GM12878 (cell line): ENCODE data around the gene CHD1. TPM values are rescaled to one million over a fixed set of nuclear protein-coding genes. Genes with fewer than 3 reads are reported as not detected.

ENCODE experiments used
- ATAC-seq: fragments of 200-7000 bp; cut with Tn5 transposase; 3 replicates; pipeline ENCODE4 v1.9.1; 2020; ENCODE audit warnings: mild to moderate bottlenecking, moderate library complexity
- BruUV-seq: library from RNA; stranded (reverse); fragments of 400-500 nt; replicated peaks from 2 replicates; lab custom pipeline; 2021; lab: Mats Ljungman, UMichigan
- CTCF ChIA-PET: fragments of 300-600 bp; sonication (Branson Sonifier 250); formaldehyde crosslinking; extraction: SDS; loops from one replicate; lab custom pipeline; 2021; ENCODE audit warnings: inconsistent platforms; lab: Yijun Ruan, JAX
- POLR2A ChIA-PET: fragments of 350-600 bp; formaldehyde crosslinking; extraction: SDS; loops from one replicate; lab custom pipeline; 2021; ENCODE audit warnings: inconsistent platforms; lab: Charles Lee
- RAD21 ChIA-PET: fragments of 300-600 bp; sonication (Branson Sonifier 250); formaldehyde crosslinking; loops from one replicate; lab custom pipeline; 2023; ENCODE audit warnings: antibody characterized with exemption; ENCODE audit not compliant: unreplicated experiment; lab: Charles Lee
- SMC1A ChIA-PET: fragments of 300-600 bp; sonication (Branson Sonifier 250); formaldehyde crosslinking; loops from one replicate; lab custom pipeline; 2023; ENCODE audit not compliant: unreplicated experiment, uncharacterized antibody; lab: Charles Lee
- DNase-seq: peaks from one replicate; pipeline ENCODE4 v3.0.0-alpha.2; 2011; ENCODE audit warnings: low read depth, low spot score
- FAIRE-seq: peaks from 3 replicates; lab custom pipeline; 2011; peaks lifted over from hg19 to GRCh38; lab: Jason Lieb, UNC
- H2AFZ ChIP-seq: 2 replicates; pipeline ENCODE4 v1.6.0; 2011; ENCODE audit warnings: low read depth, low read length, control low read depth; ENCODE audit not compliant: control insufficient read depth
- H3K27ac ChIP-seq: 2 replicates; pipeline ENCODE4 v1.5.1; 2011; ENCODE audit warnings: control low read depth; ENCODE audit not compliant: control insufficient read depth, insufficient read depth
- H3K27me3 ChIP-seq, 2 experiments: replicated peaks in 1 of 2; 2 replicates each; pipeline versions ENCODE4 v1.6.0 to v1.6.1; 2011; ENCODE audit warnings: low read length in 1 of 2; ENCODE audit not compliant: control insufficient read depth in 2 of 2, insufficient read depth in 2 of 2
- H3K36me3 ChIP-seq, 2 experiments: 2 replicates each; pipeline ENCODE4 v1.5.1; 2011; ENCODE audit warnings: low read length in 1 of 2; ENCODE audit not compliant: control insufficient read depth in 2 of 2, insufficient read depth in 2 of 2
- H3K4me1 ChIP-seq: 2 replicates; pipeline ENCODE4 v1.6.1; 2011; ENCODE audit warnings: mild to moderate bottlenecking, low read length, moderate library complexity, mixed read lengths; ENCODE audit not compliant: control insufficient read depth, insufficient read depth
- H3K4me2 ChIP-seq: 2 replicates; pipeline ENCODE4 v1.6.0; 2011; ENCODE audit warnings: control low read depth; ENCODE audit not compliant: control insufficient read depth, insufficient read depth
- H3K4me3 ChIP-seq: fragments of 200-600 bp; sonication (generic); 2 replicates; pipeline ENCODE4 v1.5.1; 2016
- H3K79me2 ChIP-seq: 2 replicates; pipeline ENCODE4 v1.6.0; 2011; ENCODE audit warnings: low read length; ENCODE audit not compliant: control insufficient read depth, insufficient read depth
- H3K9ac ChIP-seq: 2 replicates; pipeline ENCODE4 v1.8.0; 2011; ENCODE audit warnings: low read length, control low read depth, mixed read lengths; ENCODE audit not compliant: control insufficient read depth, insufficient read depth
- H3K9me3 ChIP-seq: replicated peaks from 3 replicates; pipeline ENCODE4 v1.5.1; 2011; ENCODE audit warnings: mild to moderate bottlenecking, low read length; ENCODE audit not compliant: control insufficient read depth, insufficient read depth
- H4K20me1 ChIP-seq: 2 replicates; pipeline ENCODE4 v1.6.0; 2011; ENCODE audit not compliant: control insufficient read depth, insufficient read depth
- CBX5 ChIP-seq: sonication (generic); IDR thresholded peaks from 2 replicates; pipeline ENCODE4 v1.6.1; 2016; ENCODE audit warnings: low read depth, moderate library complexity, mild to moderate bottlenecking, inconsistent platforms
- CHD2 ChIP-seq: IDR thresholded peaks from 2 replicates; pipeline ENCODE4 v1.6.1; 2011; ENCODE audit warnings: low read depth, low read length, improper control_type of control experiment, borderline replicate concordance
- HCFC1 ChIP-seq: fragments of 150-350 bp; IDR thresholded peaks from 2 replicates; pipeline ENCODE4 v1.6.1; 2014; ENCODE audit warnings: low read length
- JUNB ChIP-seq: IDR thresholded peaks from 2 replicates; pipeline ENCODE4 v1.6.1; 2016; ENCODE audit warnings: antibody characterized with exemption, mild to moderate bottlenecking
- SMC3 ChIP-seq: IDR thresholded peaks from 2 replicates; pipeline ENCODE4 v1.6.1; 2011; ENCODE audit warnings: low read length, improper control_type of control experiment, borderline replicate concordance
- ZNF207 ChIP-seq: fragments of 450-650 bp; IDR thresholded peaks from 2 replicates; pipeline ENCODE4 v1.6.1; 2014; ENCODE audit warnings: antibody characterized with exemption, mild to moderate bottlenecking, borderline replicate concordance
- WGBS: methylation state at CpG from one replicate; pipeline ENCODE4 v1.1.6; 2016; ENCODE audit warnings: low lambda C conversion rate; ENCODE audit not compliant: insufficient replicate concordance, insufficient coverage; ENCODE audit errors: missing lambda C conversion rate; 5-methylcytosine and 5-hydroxymethylcytosine counted together
- in situ Hi-C: fragments of 300-500 bp; cut with MboI; formaldehyde crosslinking; loops from 9 replicates; pipeline ENCODE4 v1.14.3; 2018; ENCODE audit warnings: mixed read lengths
- intact Hi-C: fragments of 100-400 bp; cut with micrococcal nuclease; formaldehyde crosslinking; loops from one replicate; pipeline ENCODE4 v1.14.2; 2022; ENCODE audit not compliant: unreplicated experiment
- polyA plus RNA-seq, 11 experiments: library from polyadenylated mRNA; depleted of rRNA in 4 of 11; unstranded in 6 of 11; stranded (reverse) in 5 of 11; fragments of >200 nt; fragmentation: Nextera tagmentation in 4 of 11; fragmentation: Illumina TruSeq in 1 of 11; extraction: Ambion mirVana in 4 of 11; extraction: Trizol in 1 of 11; gene quantifications; 1 replicate in 1 of 11; 2 replicates in 10 of 11; pipeline versions ENCODE4 v1.2.1 to v1.2.3, GENCODE V29; 2011 to 2016; ENCODE audit warnings: inconsistent platforms in 2 of 11, missing spikeins in 2 of 11, low read depth in 1 of 11
- total RNA-seq, 4 experiments: library from RNA; depleted of rRNA in 3 of 4; stranded (reverse); fragments of >200 nt in 3 of 4; fragmentation: Illumina TruSeq in 1 of 4; extraction: Trizol in 1 of 4; gene quantifications; 2 replicates each; pipeline versions ENCODE4 v1.2.1 to v1.2.3, GENCODE V29; 2013 to 2021
- TF ChIP-seq, protein P1 (sequence below): fragments of 450-650 bp; IDR thresholded peaks from 2 replicates; pipeline ENCODE4 v1.6.1; 2017; ENCODE audit warnings: mild to moderate bottlenecking, moderate library complexity

Gene CHD1
- total and polyA plus RNA-seq, 10 of the 15 experiments (the other 5 are each of a cell fraction or from before 2014, with no cell fraction given) = 25.5 to 158 (median 50.5) TPM

- ChIA-PET POLR2A (interaction anchor here (2.9 kb wide), 1 partner anchor 95 kb away, joined by 23 read pairs; no protein-coding TSS in a partner anchor), SMC1A (interaction anchor here (0.7 to 4.7 kb wide), 8 partner anchors 9 to 132 kb away, joined by 3 to 39 read pairs (median 4); no protein-coding TSS in a partner anchor), RAD21 (interaction anchor here (2.8 kb wide), 1 partner anchor 18 kb away, joined by 7 read pairs; no protein-coding TSS in a partner anchor), CTCF (interaction anchor here (0.5 to 1.5 kb wide), 3 partner anchors 98 to 130 kb away, joined by 3 to 6 read pairs (median 3); no protein-coding TSS in a partner anchor)
- H3K36me3 ChIP-seq = no peaks in the 10 kb centered on the region
- peak overlapping the region; percentile 91 for H3K4me2 ChIP-seq
- no peak for TF ChIP-seq CBX5
- no peak for TF ChIP-seq SMC3
- no peak for TF ChIP-seq HCFC1
- no peak for TF ChIP-seq CHD2
- no peak for TF ChIP-seq ZNF207
- TF ChIP-seq JUNB = no peak
- TF ChIP-seq, protein P1, sequence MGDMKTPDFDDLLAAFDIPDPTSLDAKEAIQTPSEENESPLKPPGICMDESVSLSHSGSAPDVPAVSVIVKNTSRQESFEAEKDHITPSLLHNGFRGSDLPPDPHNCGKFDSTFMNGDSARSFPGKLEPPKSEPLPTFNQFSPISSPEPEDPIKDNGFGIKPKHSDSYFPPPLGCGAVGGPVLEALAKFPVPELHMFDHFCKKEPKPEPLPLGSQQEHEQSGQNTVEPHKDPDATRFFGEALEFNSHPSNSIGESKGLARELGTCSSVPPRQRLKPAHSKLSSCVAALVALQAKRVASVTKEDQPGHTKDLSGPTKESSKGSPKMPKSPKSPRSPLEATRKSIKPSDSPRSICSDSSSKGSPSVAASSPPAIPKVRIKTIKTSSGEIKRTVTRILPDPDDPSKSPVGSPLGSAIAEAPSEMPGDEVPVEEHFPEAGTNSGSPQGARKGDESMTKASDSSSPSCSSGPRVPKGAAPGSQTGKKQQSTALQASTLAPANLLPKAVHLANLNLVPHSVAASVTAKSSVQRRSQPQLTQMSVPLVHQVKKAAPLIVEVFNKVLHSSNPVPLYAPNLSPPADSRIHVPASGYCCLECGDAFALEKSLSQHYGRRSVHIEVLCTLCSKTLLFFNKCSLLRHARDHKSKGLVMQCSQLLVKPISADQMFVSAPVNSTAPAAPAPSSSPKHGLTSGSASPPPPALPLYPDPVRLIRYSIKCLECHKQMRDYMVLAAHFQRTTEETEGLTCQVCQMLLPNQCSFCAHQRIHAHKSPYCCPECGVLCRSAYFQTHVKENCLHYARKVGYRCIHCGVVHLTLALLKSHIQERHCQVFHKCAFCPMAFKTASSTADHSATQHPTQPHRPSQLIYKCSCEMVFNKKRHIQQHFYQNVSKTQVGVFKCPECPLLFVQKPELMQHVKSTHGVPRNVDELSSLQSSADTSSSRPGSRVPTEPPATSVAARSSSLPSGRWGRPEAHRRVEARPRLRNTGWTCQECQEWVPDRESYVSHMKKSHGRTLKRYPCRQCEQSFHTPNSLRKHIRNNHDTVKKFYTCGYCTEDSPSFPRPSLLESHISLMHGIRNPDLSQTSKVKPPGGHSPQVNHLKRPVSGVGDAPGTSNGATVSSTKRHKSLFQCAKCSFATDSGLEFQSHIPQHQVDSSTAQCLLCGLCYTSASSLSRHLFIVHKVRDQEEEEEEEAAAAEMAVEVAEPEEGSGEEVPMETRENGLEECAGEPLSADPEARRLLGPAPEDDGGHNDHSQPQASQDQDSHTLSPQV = no peak
- no peak for ATAC-seq
- no peak overlapping the region; the same call in 1 of the 2 replicates for H3K4me3 ChIP-seq
- H3K27me3 ChIP-seq = no peaks in the 10 kb centered on the region
- no peak overlapping the region for H3K9ac ChIP-seq
- H3K9me3 ChIP-seq = no peaks in the 10 kb centered on the region
- no peak overlapping the region for H3K27ac ChIP-seq
- no peak for FAIRE-seq
- peaks cover 52% of the 10 kb centered on the region for H3K79me2 ChIP-seq
- 48% methylated on average over 5 of the region's 5 CpGs for WGBS
- H4K20me1 ChIP-seq = no peaks in the 10 kb centered on the region
- no peak overlapping the region for H2AFZ ChIP-seq
- in situ Hi-C loops (no loop called here), intact Hi-C loops (no loop called here)
- peaks cover 19% of the 10 kb centered on the region for H3K4me1 ChIP-seq
- BruUV-seq = no TSS peak
- no peak for DNase-seq
These were observed 2.4 kb upstream of the CHD1 start for GRCh38 chr5:98930972-98931762.
